ENCODE measurements around the gene NELFA. TPM values are rescaled to one million over a fixed set of nuclear protein-coding genes. Genes with fewer than 3 reads are reported as not detected.

The NELFA gene
- total RNA-seq, 2 experiments from 2014 or later: 34.7 to 36.2 TPM

GRCh38 chr4:1970926-1971325 is 37.8 kb downstream of the NELFA start:
- no peak for DNase-seq
- POLR2A ChIA-PET: no interaction called here
- no peaks in the 10 kb centered on the region for H3K27me3 Mint-ChIP-seq
- no peaks in the 10 kb centered on the region for H3K9me3 Mint-ChIP-seq
- H3K4me1 Mint-ChIP-seq: no peaks in the 10 kb centered on the region
- peak overlapping the region; percentile 33 for H3K27ac Mint-ChIP-seq
- CTCF ChIA-PET: no interaction called here
- H3K36me3 Mint-ChIP-seq (ENCODE audit: low read depth): peaks cover 63% of the 10 kb centered on the region
- H3K4me3 Mint-ChIP-seq: no peak overlapping the region

- no peaks in the 10 kb centered on the region for H3K4me1 Mint-ChIP-seq
- peak overlapping the region; percentile 65 for H3K27ac Mint-ChIP-seq
- peaks cover 64% of the 10 kb centered on the region for H3K36me3 Mint-ChIP-seq (ENCODE audit: low read depth)
- no peaks in the 10 kb centered on the region for H3K9me3 Mint-ChIP-seq
- H3K4me3 Mint-ChIP-seq: no peak overlapping the region
- H3K27me3 Mint-ChIP-seq: no peaks in the 10 kb centered on the region
- DNase-seq: no peak
- ChIA-PET POLR2A (no interaction called here), CTCF (interaction anchor here (1.6 kb wide), 1 partner anchor 12 kb away, joined by 4 read pairs; no protein-coding TSS in a partner anchor)
Measured at GRCh38 chr4:1969928-1970723, 38.6 kb downstream of the NELFA start.

DNA sequence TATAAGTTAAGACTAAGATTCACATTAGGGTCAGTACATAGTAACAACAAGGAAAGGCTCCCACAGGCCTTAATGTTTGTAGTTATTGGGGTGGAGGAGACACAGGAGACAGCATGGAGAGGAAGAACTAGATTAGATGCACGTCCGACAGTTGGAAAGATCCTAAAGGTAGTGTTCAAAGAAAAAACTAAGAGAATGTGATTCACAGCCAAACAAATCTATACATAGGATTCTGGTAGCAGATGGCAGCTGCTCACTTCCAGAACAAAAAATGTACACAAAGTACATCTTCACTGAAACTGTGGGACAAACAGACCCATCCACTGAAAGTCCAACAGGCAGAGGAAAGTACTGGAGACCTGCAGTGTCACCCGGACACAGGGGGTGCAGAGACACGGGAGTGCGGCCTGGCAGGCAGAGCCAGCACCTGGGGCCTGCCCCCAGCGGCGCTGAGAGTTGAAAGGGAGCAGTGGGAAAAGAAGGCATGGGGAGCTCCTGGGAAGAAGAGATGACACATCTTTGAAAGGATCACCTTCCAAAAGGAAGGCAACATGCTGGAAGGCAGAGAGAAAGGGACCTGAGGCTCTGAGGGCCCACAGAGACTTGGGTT is 40.0 kb downstream of the NELFA start:
- DNase-seq: no peak
- H3K4me1 Mint-ChIP-seq: no peaks in the 10 kb centered on the region
- no peaks in the 10 kb centered on the region for H3K27me3 Mint-ChIP-seq
- ChIA-PET POLR2A (no interaction called here), CTCF (interaction anchor here (1.6 kb wide), 1 partner anchor 10 kb away, joined by 4 read pairs; no protein-coding TSS in a partner anchor)
- H3K4me3 Mint-ChIP-seq: no peak overlapping the region
- no peaks in the 10 kb centered on the region for H3K9me3 Mint-ChIP-seq
- no peak overlapping the region for H3K27ac Mint-ChIP-seq
- peaks cover 69% of the 10 kb centered on the region for H3K36me3 Mint-ChIP-seq (ENCODE audit: low read depth)

GRCh38 chr4:1967512-1968149 is 41.1 kb downstream of the NELFA start:
- H3K27ac Mint-ChIP-seq: peak overlapping the region; percentile 14

GRCh38 chr4:1964971-1965370 is 43.8 kb downstream of the NELFA start:
- peak overlapping the region; percentile 3 for H3K27ac Mint-ChIP-seq
- ChIA-PET POLR2A (no interaction called here), CTCF (interaction anchor here (1.0 kb wide), 1 partner anchor 11 kb away, joined by 3 read pairs; no protein-coding TSS in a partner anchor)
- H3K4me1 Mint-ChIP-seq: no peaks in the 10 kb centered on the region
- DNase-seq: no peak
- no peak overlapping the region for H3K4me3 Mint-ChIP-seq
- peaks cover 80% of the 10 kb centered on the region for H3K36me3 Mint-ChIP-seq (ENCODE audit: low read depth)
- H3K9me3 Mint-ChIP-seq: no peaks in the 10 kb centered on the region
- H3K27me3 Mint-ChIP-seq: no peaks in the 10 kb centered on the region

More at GRCh38 chr4:1967512-1968149, 41.1 kb downstream of the NELFA start:
- H3K36me3 Mint-ChIP-seq (ENCODE audit: low read depth): peaks cover 73% of the 10 kb centered on the region
- H3K4me3 Mint-ChIP-seq: no peak overlapping the region
- ChIA-PET POLR2A (no interaction called here), CTCF (no interaction called here)
- DNase-seq: no peak
- no peaks in the 10 kb centered on the region for H3K4me1 Mint-ChIP-seq
- no peaks in the 10 kb centered on the region for H3K9me3 Mint-ChIP-seq
- H3K27me3 Mint-ChIP-seq: no peaks in the 10 kb centered on the region

GRCh38 chr4:1964443-1964842 is 44.3 kb downstream of the NELFA start:
- no peak overlapping the region for H3K4me3 Mint-ChIP-seq
- no peak for DNase-seq
- POLR2A ChIA-PET: no interaction called here
- no peaks in the 10 kb centered on the region for H3K27me3 Mint-ChIP-seq
- H3K36me3 Mint-ChIP-seq (ENCODE audit: low read depth): peaks cover 82% of the 10 kb centered on the region
- H3K27ac Mint-ChIP-seq: no peak overlapping the region
- no peaks in the 10 kb centered on the region for H3K4me1 Mint-ChIP-seq
- H3K9me3 Mint-ChIP-seq: no peaks in the 10 kb centered on the region
- CTCF ChIA-PET: interaction anchor here (0.6 to 1.0 kb wide), 4 partner anchors 9 to 514 kb away, joined by 3 to 5 read pairs (median 3); no protein-coding TSS in a partner anchor

- Mint-ChIP-seq H3K27ac (no peak overlapping the region), H3K9me3 (no peaks in the 10 kb centered on the region), H3K4me1 (no peaks in the 10 kb centered on the region), H3K27me3 (no peaks in the 10 kb centered on the region), H3K36me3 (ENCODE audit: low read depth) (peaks cover 86% of the 10 kb centered on the region), H3K4me3 (no peak overlapping the region)
- POLR2A ChIA-PET: no interaction called here
- CTCF ChIA-PET: interaction anchor here (0.6 kb wide), 1 partner anchor 510 kb away, joined by 3 read pairs; no protein-coding TSS in a partner anchor
- DNase-seq: no peak
Measured at GRCh38 chr4:1962980-1963379, 45.8 kb downstream of the NELFA start.

DNA sequence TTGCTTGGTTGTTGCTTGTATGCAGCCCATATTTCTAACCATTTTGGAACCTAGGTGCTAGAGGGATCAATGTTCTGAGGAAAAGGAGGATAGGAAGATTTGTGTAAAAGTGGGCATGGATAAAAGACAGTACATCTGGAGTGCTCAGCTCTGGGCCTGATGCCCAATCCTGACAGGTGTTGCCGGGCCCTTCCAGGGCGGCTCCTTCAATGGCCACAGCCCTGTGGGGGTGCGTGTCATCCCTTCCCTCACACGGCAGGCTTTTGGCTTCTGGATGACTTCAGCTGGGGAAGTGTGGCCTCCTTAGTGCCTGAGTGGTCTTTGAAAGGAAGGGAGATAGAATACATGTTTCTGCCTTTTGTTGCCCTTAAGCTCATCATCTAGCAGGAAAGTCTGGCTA is 47.2 kb downstream of the NELFA start:
- Mint-ChIP-seq H3K9me3 (no peaks in the 10 kb centered on the region), H3K36me3 (ENCODE audit: low read depth) (peaks cover 87% of the 10 kb centered on the region), H3K27ac (no peak overlapping the region), H3K4me1 (no peaks in the 10 kb centered on the region), H3K27me3 (no peaks in the 10 kb centered on the region), H3K4me3 (no peak overlapping the region)
- no peak for DNase-seq
- ChIA-PET POLR2A (no interaction called here), CTCF (interaction anchor here (0.6 kb wide), 1 partner anchor 203 kb away, joined by 4 read pairs; no protein-coding TSS in a partner anchor)

GRCh38 chr4:1961038-1961437 is 47.7 kb downstream of the NELFA start:
- no peaks in the 10 kb centered on the region for H3K4me1 Mint-ChIP-seq
- no peak for DNase-seq
- no peaks in the 10 kb centered on the region for H3K9me3 Mint-ChIP-seq
- ChIA-PET POLR2A (no interaction called here), CTCF (interaction anchor here (0.6 kb wide), 1 partner anchor 203 kb away, joined by 4 read pairs; no protein-coding TSS in a partner anchor)
- no peak overlapping the region for H3K4me3 Mint-ChIP-seq
- H3K27ac Mint-ChIP-seq: no peak overlapping the region
- H3K36me3 Mint-ChIP-seq (ENCODE audit: low read depth): peaks cover 89% of the 10 kb centered on the region
- H3K27me3 Mint-ChIP-seq: no peaks in the 10 kb centered on the region

DNA sequence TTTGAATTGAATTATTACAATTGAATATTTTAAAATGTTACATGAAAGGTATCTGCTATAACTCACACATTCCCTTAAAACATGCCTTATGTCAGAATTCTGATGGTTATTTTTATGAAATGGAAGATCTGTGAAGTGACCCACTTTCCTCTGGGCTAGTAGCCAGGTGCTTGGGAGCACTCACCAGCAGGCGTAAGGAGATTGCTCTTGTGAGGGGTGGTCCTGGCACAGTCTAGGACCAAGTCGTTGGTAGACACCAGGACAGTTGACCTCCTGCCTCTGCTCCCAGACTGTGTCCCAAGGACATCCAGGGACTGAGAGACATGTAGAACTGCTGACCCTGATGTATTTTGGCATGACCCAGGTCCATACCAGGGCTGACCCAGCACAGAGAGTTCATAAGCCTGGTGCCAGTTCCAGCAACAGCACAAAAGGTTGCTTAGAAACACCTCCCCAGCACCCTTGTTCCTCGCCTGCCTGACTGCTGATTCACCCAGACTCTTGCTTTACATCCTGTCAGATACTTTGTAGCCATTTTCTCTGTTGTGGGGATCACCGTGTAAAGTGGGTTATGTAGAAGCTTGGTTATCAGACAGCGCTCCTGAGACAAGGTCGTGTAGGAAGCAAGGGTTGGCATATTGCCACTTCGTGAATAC is 48.5 kb downstream of the NELFA start:
- H3K4me3 Mint-ChIP-seq: no peak overlapping the region
- no peaks in the 10 kb centered on the region for H3K9me3 Mint-ChIP-seq
- ChIA-PET CTCF (no interaction called here), POLR2A (no interaction called here)
- peaks cover 89% of the 10 kb centered on the region for H3K36me3 Mint-ChIP-seq (ENCODE audit: low read depth)
- no peaks in the 10 kb centered on the region for H3K27me3 Mint-ChIP-seq
- no peak overlapping the region for H3K27ac Mint-ChIP-seq
- DNase-seq: no peak
- no peaks in the 10 kb centered on the region for H3K4me1 Mint-ChIP-seq

DNA sequence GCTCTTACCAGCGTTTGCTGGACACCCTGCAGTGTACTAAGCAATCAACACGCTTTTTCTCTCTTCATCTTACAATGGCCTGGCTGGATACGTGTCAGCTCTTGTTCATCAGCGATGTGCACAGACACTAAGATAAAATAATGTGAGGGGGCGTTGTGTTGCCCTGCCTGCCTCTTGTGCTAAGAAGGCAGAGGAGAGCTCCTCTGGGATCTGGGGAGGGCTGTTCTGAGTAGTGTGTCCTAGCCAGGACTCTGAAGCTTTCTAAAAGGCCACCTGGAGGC is 49.7 kb downstream of the NELFA start:
- ChIA-PET POLR2A (no interaction called here), CTCF (interaction anchor here (0.9 to 1.9 kb wide), 3 partner anchors 11 to 23 kb away, joined by 4 to 5 read pairs (median 5); no protein-coding TSS in a partner anchor)
- Mint-ChIP-seq H3K36me3 (ENCODE audit: low read depth) (peaks cover 86% of the 10 kb centered on the region), H3K9me3 (no peaks in the 10 kb centered on the region), H3K27ac (peak overlapping the region; percentile 64), H3K4me1 (no peaks in the 10 kb centered on the region), H3K27me3 (no peaks in the 10 kb centered on the region), H3K4me3 (no peak overlapping the region)
- no peak for DNase-seq

- Mint-ChIP-seq H3K27ac (no peak overlapping the region), H3K27me3 (no peaks in the 10 kb centered on the region), H3K4me3 (no peak overlapping the region), H3K9me3 (no peaks in the 10 kb centered on the region), H3K4me1 (no peaks in the 10 kb centered on the region), H3K36me3 (ENCODE audit: low read depth) (peaks cover 82% of the 10 kb centered on the region)
- POLR2A ChIA-PET: no interaction called here
- no peak for DNase-seq
- CTCF ChIA-PET: interaction anchor here (0.6 to 1.9 kb wide), 5 partner anchors 11 to 72 kb away, joined by 3 to 5 read pairs (median 4); no protein-coding TSS in a partner anchor
Measured at GRCh38 chr4:1958276-1959103, 50.3 kb downstream of the NELFA start.
